Astrocyte of the spinal cord (primary cell): ENCODE measurements around the gene AP1M2.
"Not testable (repeated sequence)": the region's sequence is repeated elsewhere in the genome, so short reads cannot be mapped to it uniquely, and the experiment has no call there.

Source experiments
- DNase-seq: peaks from one replicate; pipeline ENCODE4 v3.0.0; 2011; ENCODE audit warnings: low read depth, low spot score
- H3K4me3 ChIP-seq: 2 replicates; pipeline ENCODE4 v1.5.1; 2011; ENCODE audit warnings: low read depth, mild to moderate bottlenecking, low read length, moderate library complexity
- in situ Hi-C: cut with HindIII; loops from 2 replicates; pipeline ENCODE4 v1.10.0; 2017; ENCODE audit warnings: low sequenced_read_pairs
- TF ChIP-seq, protein P1 (sequence below): IDR thresholded peaks from 2 replicates; pipeline ENCODE4 v1.5.1; 2012; ENCODE audit warnings: low read depth, mild to moderate bottlenecking, low read length, inconsistent platforms

AP1M2 gene

DNA sequence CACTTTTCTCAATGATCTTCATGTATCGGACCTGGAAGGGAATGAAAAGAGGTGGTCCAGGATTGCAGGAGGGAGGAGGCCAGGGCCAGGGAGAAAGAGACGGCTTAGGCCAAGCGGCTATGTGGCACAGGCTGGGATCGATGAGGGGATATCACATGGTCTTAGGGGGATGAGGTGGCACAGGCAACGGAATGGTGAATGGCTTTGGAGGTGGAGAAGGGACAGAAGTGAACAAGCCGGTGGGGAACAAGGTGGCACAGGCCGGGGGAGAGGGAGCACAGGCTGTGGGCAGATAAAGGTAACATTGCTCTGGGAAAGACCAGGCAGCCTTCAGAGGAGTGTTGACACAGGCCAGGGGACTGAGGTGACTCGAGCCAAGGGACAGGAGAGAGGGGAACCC lies 12.7 kb downstream of the AP1M2 start:
- TF ChIP-seq, protein P1, sequence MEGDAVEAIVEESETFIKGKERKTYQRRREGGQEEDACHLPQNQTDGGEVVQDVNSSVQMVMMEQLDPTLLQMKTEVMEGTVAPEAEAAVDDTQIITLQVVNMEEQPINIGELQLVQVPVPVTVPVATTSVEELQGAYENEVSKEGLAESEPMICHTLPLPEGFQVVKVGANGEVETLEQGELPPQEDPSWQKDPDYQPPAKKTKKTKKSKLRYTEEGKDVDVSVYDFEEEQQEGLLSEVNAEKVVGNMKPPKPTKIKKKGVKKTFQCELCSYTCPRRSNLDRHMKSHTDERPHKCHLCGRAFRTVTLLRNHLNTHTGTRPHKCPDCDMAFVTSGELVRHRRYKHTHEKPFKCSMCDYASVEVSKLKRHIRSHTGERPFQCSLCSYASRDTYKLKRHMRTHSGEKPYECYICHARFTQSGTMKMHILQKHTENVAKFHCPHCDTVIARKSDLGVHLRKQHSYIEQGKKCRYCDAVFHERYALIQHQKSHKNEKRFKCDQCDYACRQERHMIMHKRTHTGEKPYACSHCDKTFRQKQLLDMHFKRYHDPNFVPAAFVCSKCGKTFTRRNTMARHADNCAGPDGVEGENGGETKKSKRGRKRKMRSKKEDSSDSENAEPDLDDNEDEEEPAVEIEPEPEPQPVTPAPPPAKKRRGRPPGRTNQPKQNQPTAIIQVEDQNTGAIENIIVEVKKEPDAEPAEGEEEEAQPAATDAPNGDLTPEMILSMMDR = no peak
- DNase-seq = no peak
- no peak overlapping the region for H3K4me3 ChIP-seq
- in situ Hi-C loops = no loop called here

DNA sequence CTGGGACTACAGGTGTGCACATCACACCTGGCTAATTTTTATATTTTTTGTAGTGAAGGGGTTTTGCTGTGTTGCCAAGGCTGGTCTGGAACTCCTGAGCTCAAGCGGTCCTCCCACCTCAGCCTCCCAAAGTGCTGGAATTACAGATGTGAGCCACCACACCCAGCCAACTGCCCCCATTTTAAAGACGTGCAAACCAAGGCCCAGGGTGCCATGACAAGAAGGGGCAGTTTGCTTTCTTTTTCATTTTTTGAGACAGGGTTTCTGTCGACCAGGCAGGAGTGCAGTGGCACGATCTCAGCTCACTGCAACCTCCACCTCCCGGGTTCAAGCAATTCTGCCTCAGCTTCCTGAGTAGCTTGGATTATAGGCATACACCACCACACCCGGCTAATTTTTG lies 13.3 kb downstream of the AP1M2 start:
- in situ Hi-C loops, DNase-seq: not testable (repeated sequence)

GRCh38 chr19:10568826-10569651 lies 18.1 kb downstream of the AP1M2 start, which contains the start of gene CDKN2D:
TSS of gene CDKN2D (minus strand) at chr19:10568979. CDS start at chr19:10568653, 326 bp downstream.
- TF ChIP-seq, protein P1 = no peak
- DNase-seq = peak; percentile 100
- in situ Hi-C loops = no loop called here
- peak within 1 kb of the TSS; percentile 70 for H3K4me3 ChIP-seq

More for the DNA sequence above, 13.3 kb downstream of the AP1M2 start:
- not testable (repeated sequence) for H3K4me3 ChIP-seq

- TF ChIP-seq, protein P1 = no peak
- peak overlapping the region; percentile 70 for H3K4me3 ChIP-seq
- DNase-seq = peak; percentile 22
- in situ Hi-C loops = no loop called here
These were observed 18.9 kb downstream of the AP1M2 start for GRCh38 chr19:10568062-10568825.

GRCh38 chr19:10567656-10568055 lies 19.5 kb downstream of the AP1M2 start:
- TF ChIP-seq, protein P1 = no peak
- DNase-seq = no peak
- in situ Hi-C loops = no loop called here
- peak overlapping the region; percentile 70 for H3K4me3 ChIP-seq

- DNase-seq = no peak
- peak overlapping the region; percentile 94 for H3K4me3 ChIP-seq
- TF ChIP-seq, protein P1 = no peak
- in situ Hi-C loops = no loop called here
These were observed 20.3 kb downstream of the AP1M2 start for GRCh38 chr19:10566658-10567410.
